H9 (cell line): ENCODE measurements around the gene PRR20C. TPM values are rescaled to one million over a fixed set of nuclear protein-coding genes. Genes with fewer than 3 reads are reported as not detected.

Experiments used
- DNase-seq: peaks from one replicate; pipeline ENCODE4 v3.0.0-alpha.2; 2017
- H2AFZ ChIP-seq: one replicate; pipeline ENCODE4 v1.6.1; 2013; ENCODE audit warnings: mild to moderate bottlenecking, low read length, control low read depth, moderate library complexity
- H2AK5ac ChIP-seq: 2 replicates; pipeline ENCODE4 v1.6.1; 2013; ENCODE audit warnings: low read length, control low read depth, mixed read lengths; ENCODE audit not compliant: insufficient read length
- H2BK120ac ChIP-seq: one replicate; pipeline ENCODE4 v1.6.1; 2013; ENCODE audit warnings: low read depth, mild to moderate bottlenecking, low read length, control low read depth, inconsistent platforms; ENCODE audit not compliant: poor library complexity, severe bottlenecking
- H2BK12ac ChIP-seq: 2 replicates; pipeline ENCODE4 v1.6.1; 2013; ENCODE audit warnings: low read length, control low read depth, mixed read lengths, low read depth; ENCODE audit not compliant: insufficient read length
- H2BK15ac ChIP-seq: 2 replicates; pipeline ENCODE4 v1.6.1; 2013; ENCODE audit warnings: low read depth, low read length, control low read depth
- H2BK20ac ChIP-seq: one replicate; pipeline ENCODE4 v1.6.1; 2013; ENCODE audit warnings: low read depth, mild to moderate bottlenecking, low read length, control low read depth, inconsistent platforms; ENCODE audit not compliant: poor library complexity, severe bottlenecking
- H2BK5ac ChIP-seq: 2 replicates; pipeline ENCODE4 v1.6.1; 2013; ENCODE audit warnings: low read length, control low read depth, mixed read lengths; ENCODE audit not compliant: insufficient read length
- H3K14ac ChIP-seq: 2 replicates; pipeline ENCODE4 v1.6.1; 2013; ENCODE audit warnings: low read length, control low read depth; ENCODE audit not compliant: insufficient read depth
- H3K18ac ChIP-seq: 2 replicates; pipeline ENCODE4 v1.6.1; 2013; ENCODE audit warnings: low read depth, mild to moderate bottlenecking, mixed read lengths, low read length, control low read depth; ENCODE audit not compliant: insufficient read length
- H3K23ac ChIP-seq: 2 replicates; pipeline ENCODE4 v1.6.1; 2013; ENCODE audit warnings: low read length, control low read depth, mixed read lengths, low read depth; ENCODE audit not compliant: insufficient read length
- H3K23me2 ChIP-seq: 2 replicates; pipeline ENCODE4 v1.6.1; 2013; ENCODE audit warnings: low read depth, mild to moderate bottlenecking, mixed read lengths, low read length, control low read depth; ENCODE audit not compliant: insufficient read length, poor library complexity, severe bottlenecking
- H3K27ac ChIP-seq: 2 replicates; pipeline ENCODE4 v1.5.1; 2013; ENCODE audit warnings: low read length, control low read depth, mixed read lengths, low read depth; ENCODE audit not compliant: insufficient read length
- H3K27me3 ChIP-seq: 2 replicates; pipeline ENCODE4 v1.6.1; 2013; ENCODE audit warnings: low read length, control low read depth, inconsistent platforms; ENCODE audit not compliant: insufficient read depth
- H3K4ac ChIP-seq: 2 replicates; pipeline ENCODE4 v1.6.1; 2013; ENCODE audit warnings: low read depth, mild to moderate bottlenecking, control low read depth, inconsistent platforms, low read length, moderate library complexity
- H3K4me1 ChIP-seq: 2 replicates; pipeline ENCODE4 v1.6.1; 2013; ENCODE audit warnings: low read length, control low read depth, inconsistent platforms; ENCODE audit not compliant: insufficient read depth
- H3K4me2 ChIP-seq: 2 replicates; pipeline ENCODE4 v1.6.1; 2013; ENCODE audit warnings: low read length, control low read depth, mixed read lengths; ENCODE audit not compliant: insufficient read length, insufficient read depth
- H3K56ac ChIP-seq: 2 replicates; pipeline ENCODE4 v1.6.1; 2013; ENCODE audit warnings: low read depth, mild to moderate bottlenecking, mixed read lengths, low read length, control low read depth; ENCODE audit not compliant: insufficient read length
- H3K79me1 ChIP-seq: 2 replicates; pipeline ENCODE4 v1.6.1; 2013; ENCODE audit warnings: low read depth, mild to moderate bottlenecking, moderate library complexity, low read length, control low read depth, inconsistent platforms; ENCODE audit not compliant: insufficient read depth, poor library complexity, severe bottlenecking
- H3K79me2 ChIP-seq: 2 replicates; pipeline ENCODE4 v1.6.1; 2013; ENCODE audit warnings: low read length, control low read depth, inconsistent platforms; ENCODE audit not compliant: insufficient read depth
- H3K9ac ChIP-seq: 2 replicates; pipeline ENCODE4 v1.6.1; 2013; ENCODE audit warnings: low read length, control low read depth, mixed read lengths; ENCODE audit not compliant: insufficient read length; ENCODE audit errors: extremely low read depth
- H3K9me3 ChIP-seq: one replicate; pipeline ENCODE4 v1.6.1; 2013; ENCODE audit warnings: low read depth, low read length, inconsistent platforms; ENCODE audit not compliant: control insufficient read depth
- H3T11ph ChIP-seq: one replicate; pipeline ENCODE4 v1.6.1; 2013; ENCODE audit warnings: mild to moderate bottlenecking, low read length, control low read depth, inconsistent platforms
- H4K20me1 ChIP-seq: one replicate; pipeline ENCODE4 v1.6.1; 2013; ENCODE audit not compliant: control insufficient read depth, insufficient read length, insufficient read depth
- H4K5ac ChIP-seq: 2 replicates; pipeline ENCODE4 v1.6.1; 2013; ENCODE audit warnings: low read depth, mild to moderate bottlenecking, mixed read lengths, low read length, control low read depth; ENCODE audit not compliant: insufficient read length
- H4K8ac ChIP-seq: replicated peaks from 2 replicates; pipeline ENCODE4 v1.6.1; 2013; ENCODE audit warnings: low read length, control low read depth, mixed read lengths, low read depth; ENCODE audit not compliant: insufficient read length
- H4K91ac ChIP-seq: 2 replicates; pipeline ENCODE4 v1.6.1; 2013; ENCODE audit warnings: low read depth, mild to moderate bottlenecking, moderate library complexity, mixed read lengths, low read length, control low read depth; ENCODE audit not compliant: insufficient read length
- H3K27ac Mint-ChIP-seq, 3 experiments: 2 replicates in 2 of 3; 3 replicates in 1 of 3; pipeline ENCODE4 v1.8.0; 2020 to 2021; ENCODE audit warnings: mixed read lengths in 3 of 3, mild to moderate bottlenecking in 1 of 3, moderate library complexity in 1 of 3
- H3K27me3 Mint-ChIP-seq: 2 replicates; pipeline ENCODE4 v1.8.0; 2021; ENCODE audit warnings: low read depth, mild to moderate bottlenecking, moderate library complexity, mixed read lengths
- H3K36me3 Mint-ChIP-seq, 3 experiments: 2 replicates in 2 of 3; 3 replicates in 1 of 3; pipeline ENCODE4 v1.8.0; 2020 to 2021; ENCODE audit warnings: low read depth in 3 of 3, mixed read lengths in 3 of 3; ENCODE audit not compliant: insufficient read depth in 1 of 3
- H3K4me1 Mint-ChIP-seq, 2 experiments: 2 replicates each; pipeline ENCODE4 v1.8.0; 2020; ENCODE audit warnings: mixed read lengths in 2 of 2
- H3K4me3 Mint-ChIP-seq, 2 experiments: 2 replicates in 1 of 2; 3 replicates in 1 of 2; pipeline ENCODE4 v1.8.0; 2020 to 2021; ENCODE audit warnings: mild to moderate bottlenecking in 2 of 2, mixed read lengths in 2 of 2, moderate library complexity in 1 of 2
- H3K9me3 Mint-ChIP-seq, 2 experiments: 2 replicates in 1 of 2; 3 replicates in 1 of 2; pipeline ENCODE4 v1.8.0; 2020; ENCODE audit warnings: mild to moderate bottlenecking in 2 of 2, mixed read lengths in 2 of 2, moderate library complexity in 1 of 2
- CTCF ChIP-seq: fragments of 200-600 bp; sonication (generic); conservative IDR thresholded peaks from 3 replicates; pipeline ENCODE4 v1.8.0; 2021; ENCODE audit warnings: antibody characterized with exemption, mild to moderate bottlenecking
- WGBS: extraction: QIAGEN DNeasy Blood & Tissue Kit; methylation state at CpG from one replicate; pipeline ENCODE4 v1.1.7; 2013; ENCODE audit warnings: missing lambda C conversion rate, low lambda C conversion rate, mixed read lengths; ENCODE audit not compliant: insufficient read length; ENCODE audit errors: extremely low coverage; 5-methylcytosine and 5-hydroxymethylcytosine counted together
- total RNA-seq: library from RNA; stranded (reverse); gene quantifications from 2 replicates; pipeline ENCODE4 v1.2.1, GENCODE V29; 2021

Gene PRR20C
- total RNA-seq, 1 experiment from 2014 or later = not detected

GRCh38 chr13:57191667-57192066, 37.8 kb downstream of the PRR20C start:
- Histone ChIP-seq H3K27ac (no peak overlapping the region), H2BK15ac (no peak overlapping the region)

More at GRCh38 chr13:57191667-57192066, 37.8 kb downstream of the PRR20C start:
- no peak overlapping the region for H3K56ac ChIP-seq
- DNase-seq = no peak
- H3K18ac ChIP-seq = no peak overlapping the region
- no peak overlapping the region for H2BK20ac ChIP-seq
- no peaks in the 10 kb centered on the region for H3K79me1 ChIP-seq
- no peaks in the 10 kb centered on the region for H3K23me2 ChIP-seq
- TF ChIP-seq CTCF = no peak
- no peak overlapping the region for H2BK5ac ChIP-seq
- no peaks in the 10 kb centered on the region for H3K4me1 ChIP-seq
- H3K14ac ChIP-seq = no peak overlapping the region
- H2AK5ac ChIP-seq = no peak overlapping the region
- H3K4ac ChIP-seq = no peak overlapping the region
- H3K23ac ChIP-seq = no peak overlapping the region
- Mint-ChIP-seq H3K27me3 (no peaks in the 10 kb centered on the region), H3K4me3 (no peak overlapping the region), H3K27ac (no peak overlapping the region), H3K36me3 (no peaks in the 10 kb centered on the region; a peak in 1 of 7 replicates), H3K9me3 (no peaks in the 10 kb centered on the region), H3K4me1 (no peaks in the 10 kb centered on the region)
- H3K9ac ChIP-seq = no peak overlapping the region
- no peaks in the 10 kb centered on the region for H4K20me1 ChIP-seq
- H4K5ac ChIP-seq = no peak overlapping the region
- H3K9me3 ChIP-seq = no peaks in the 10 kb centered on the region
- WGBS = no CpG with 5 or more reads among the region's 1 CpG
- no peak overlapping the region for H2BK120ac ChIP-seq
- H3K4me2 ChIP-seq = no peak overlapping the region
- H4K91ac ChIP-seq = no peak overlapping the region
- H3K79me2 ChIP-seq = no peaks in the 10 kb centered on the region
- H4K8ac ChIP-seq = no peak overlapping the region
- H3T11ph ChIP-seq = no peak overlapping the region
- no peaks in the 10 kb centered on the region for H3K27me3 ChIP-seq
- H2BK12ac ChIP-seq = no peak overlapping the region
- no peak overlapping the region for H2AFZ ChIP-seq

Other genes with a start within 250 kb of the PRR20C start
- not detected in 2 replicates for gene PRR20A, start 13.1 kb upstream of the PRR20C start, total RNA-seq
- not detected in 2 replicates for gene PRR20B, start 6.6 kb upstream of the PRR20C start, total RNA-seq
- gene PRR20D, start 6.6 kb downstream of the PRR20C start, total RNA-seq = not detected in 2 replicates
- not detected in 2 replicates for gene PRR20E, start 13.1 kb downstream of the PRR20C start, total RNA-seq